Measurements from ENCODE around the gene GBA3.

Gene GBA3

GRCh38 chr4:22736912-22737311 is 44.2 kb downstream of the GBA3 start:
- Histone ChIP-seq H3K9me3 (ENCODE audit: control insufficient read depth in 1 of 2, low read length in 2 of 2) (no peaks in the 10 kb centered on the region), H3K36me3 (ENCODE audit: control insufficient read depth in 1 of 2, insufficient read depth in 2 of 2, low read length in 2 of 2) (no peaks in the 10 kb centered on the region), H3K4me3 (ENCODE audit: low read depth in 1 of 2, low read length in 2 of 2) (no peak overlapping the region), H3K27ac (ENCODE audit: low read length) (no peak overlapping the region), H3K27me3 (ENCODE audit: low read depth, low read length) (no peaks in the 10 kb centered on the region), H3K4me1 (ENCODE audit: control insufficient read depth in 1 of 2, insufficient read depth in 2 of 2, low read length in 2 of 2) (no peaks in the 10 kb centered on the region)

- Histone ChIP-seq H3K27ac (ENCODE audit: low read length) (no peak overlapping the region), H3K4me1 (ENCODE audit: control insufficient read depth in 1 of 2, insufficient read depth in 2 of 2, low read length in 2 of 2) (no peaks in the 10 kb centered on the region), H3K9me3 (ENCODE audit: control insufficient read depth in 1 of 2, low read length in 2 of 2) (no peaks in the 10 kb centered on the region), H3K27me3 (ENCODE audit: low read depth, low read length) (no peaks in the 10 kb centered on the region), H3K36me3 (ENCODE audit: control insufficient read depth in 1 of 2, insufficient read depth in 2 of 2, low read length in 2 of 2) (no peaks in the 10 kb centered on the region), H3K4me3 (ENCODE audit: low read depth in 1 of 2, low read length in 2 of 2) (no peak overlapping the region)
These were observed 47.2 kb downstream of the GBA3 start for GRCh38 chr4:22739968-22740367.

- no peak overlapping the region for H3K4me3 ChIP-seq (ENCODE audit: low read depth in 1 of 2, low read length in 2 of 2)
- H3K27ac ChIP-seq (ENCODE audit: low read length): no peak overlapping the region
- H3K27me3 ChIP-seq (ENCODE audit: low read depth, low read length): no peaks in the 10 kb centered on the region
- no peaks in the 10 kb centered on the region for H3K36me3 ChIP-seq (ENCODE audit: control insufficient read depth in 1 of 2, insufficient read depth in 2 of 2, low read length in 2 of 2)
- no peaks in the 10 kb centered on the region for H3K9me3 ChIP-seq (ENCODE audit: control insufficient read depth in 1 of 2, low read length in 2 of 2)
- H3K4me1 ChIP-seq (ENCODE audit: control insufficient read depth in 1 of 2, insufficient read depth in 2 of 2, low read length in 2 of 2): no peaks in the 10 kb centered on the region
These were observed 49.0 kb downstream of the GBA3 start for GRCh38 chr4:22741744-22742143.

GRCh38 chr4:22743290-22743689 is 50.6 kb downstream of the GBA3 start:
- Histone ChIP-seq H3K27me3 (ENCODE audit: low read depth, low read length) (no peaks in the 10 kb centered on the region), H3K4me3 (ENCODE audit: low read depth in 1 of 2, low read length in 2 of 2) (no peak overlapping the region), H3K4me1 (ENCODE audit: control insufficient read depth in 1 of 2, insufficient read depth in 2 of 2, low read length in 2 of 2) (no peaks in the 10 kb centered on the region), H3K9me3 (ENCODE audit: control insufficient read depth in 1 of 2, low read length in 2 of 2) (no peaks in the 10 kb centered on the region), H3K27ac (ENCODE audit: low read length) (no peak overlapping the region), H3K36me3 (ENCODE audit: control insufficient read depth in 1 of 2, insufficient read depth in 2 of 2, low read length in 2 of 2) (no peaks in the 10 kb centered on the region)

GRCh38 chr4:22744478-22745062 is 51.8 kb downstream of the GBA3 start:
- Histone ChIP-seq H3K4me3 (ENCODE audit: low read depth in 1 of 2, low read length in 2 of 2) (no peak overlapping the region), H3K36me3 (ENCODE audit: control insufficient read depth in 1 of 2, insufficient read depth in 2 of 2, low read length in 2 of 2) (no peaks in the 10 kb centered on the region), H3K9me3 (ENCODE audit: control insufficient read depth in 1 of 2, low read length in 2 of 2) (no peaks in the 10 kb centered on the region), H3K27me3 (ENCODE audit: low read depth, low read length) (no peaks in the 10 kb centered on the region), H3K27ac (ENCODE audit: low read length) (no peak overlapping the region), H3K4me1 (ENCODE audit: control insufficient read depth in 1 of 2, insufficient read depth in 2 of 2, low read length in 2 of 2) (no peaks in the 10 kb centered on the region)

- Histone ChIP-seq H3K9me3 (ENCODE audit: control insufficient read depth in 1 of 2, low read length in 2 of 2) (no peaks in the 10 kb centered on the region), H3K4me1 (ENCODE audit: control insufficient read depth in 1 of 2, insufficient read depth in 2 of 2, low read length in 2 of 2) (no peaks in the 10 kb centered on the region), H3K27me3 (ENCODE audit: low read depth, low read length) (no peaks in the 10 kb centered on the region), H3K4me3 (ENCODE audit: low read depth in 1 of 2, low read length in 2 of 2) (no peak overlapping the region), H3K27ac (ENCODE audit: low read length) (no peak overlapping the region), H3K36me3 (ENCODE audit: control insufficient read depth in 1 of 2, insufficient read depth in 2 of 2, low read length in 2 of 2) (no peaks in the 10 kb centered on the region)
These were observed 52.5 kb downstream of the GBA3 start for GRCh38 chr4:22745234-22745633.

GRCh38 chr4:22754116-22754515 is 61.4 kb downstream of the GBA3 start:
- no peaks in the 10 kb centered on the region for H3K9me3 ChIP-seq (ENCODE audit: control insufficient read depth in 1 of 2, low read length in 2 of 2)
- no peaks in the 10 kb centered on the region for H3K27me3 ChIP-seq (ENCODE audit: low read depth, low read length)
- no peak overlapping the region for H3K27ac ChIP-seq (ENCODE audit: low read length)
- H3K36me3 ChIP-seq (ENCODE audit: control insufficient read depth in 1 of 2, insufficient read depth in 2 of 2, low read length in 2 of 2): no peaks in the 10 kb centered on the region
- H3K4me3 ChIP-seq (ENCODE audit: low read depth in 1 of 2, low read length in 2 of 2): no peak overlapping the region
- no peaks in the 10 kb centered on the region for H3K4me1 ChIP-seq (ENCODE audit: control insufficient read depth in 1 of 2, insufficient read depth in 2 of 2, low read length in 2 of 2)

GRCh38 chr4:22762548-22762947 is 69.8 kb downstream of the GBA3 start:
- no peaks in the 10 kb centered on the region for H3K4me1 ChIP-seq (ENCODE audit: control insufficient read depth in 1 of 2, insufficient read depth in 2 of 2, low read length in 2 of 2)
- H3K9me3 ChIP-seq (ENCODE audit: control insufficient read depth in 1 of 2, low read length in 2 of 2): no peaks in the 10 kb centered on the region
- no peak overlapping the region for H3K4me3 ChIP-seq (ENCODE audit: low read depth in 1 of 2, low read length in 2 of 2)
- H3K27ac ChIP-seq (ENCODE audit: low read length): no peak overlapping the region
- H3K36me3 ChIP-seq (ENCODE audit: control insufficient read depth in 1 of 2, insufficient read depth in 2 of 2, low read length in 2 of 2): no peaks in the 10 kb centered on the region
- no peaks in the 10 kb centered on the region for H3K27me3 ChIP-seq (ENCODE audit: low read depth, low read length)

- H3K4me1 ChIP-seq (ENCODE audit: control insufficient read depth in 1 of 2, insufficient read depth in 2 of 2, low read length in 2 of 2): no peaks in the 10 kb centered on the region
- H3K27ac ChIP-seq (ENCODE audit: low read length): no peak overlapping the region
- no peaks in the 10 kb centered on the region for H3K36me3 ChIP-seq (ENCODE audit: control insufficient read depth in 1 of 2, insufficient read depth in 2 of 2, low read length in 2 of 2)
- H3K27me3 ChIP-seq (ENCODE audit: low read depth, low read length): no peaks in the 10 kb centered on the region
- no peaks in the 10 kb centered on the region for H3K9me3 ChIP-seq (ENCODE audit: control insufficient read depth in 1 of 2, low read length in 2 of 2)
- no peak overlapping the region for H3K4me3 ChIP-seq (ENCODE audit: low read depth in 1 of 2, low read length in 2 of 2)
These were observed 71.4 kb downstream of the GBA3 start for GRCh38 chr4:22764183-22764582.

GRCh38 chr4:22766068-22766467 is 73.3 kb downstream of the GBA3 start:
- Histone ChIP-seq H3K36me3 (ENCODE audit: control insufficient read depth in 1 of 2, insufficient read depth in 2 of 2, low read length in 2 of 2) (no peaks in the 10 kb centered on the region), H3K4me3 (ENCODE audit: low read depth in 1 of 2, low read length in 2 of 2) (no peak overlapping the region), H3K4me1 (ENCODE audit: control insufficient read depth in 1 of 2, insufficient read depth in 2 of 2, low read length in 2 of 2) (no peaks in the 10 kb centered on the region), H3K9me3 (ENCODE audit: control insufficient read depth in 1 of 2, low read length in 2 of 2) (no peaks in the 10 kb centered on the region), H3K27me3 (ENCODE audit: low read depth, low read length) (no peaks in the 10 kb centered on the region), H3K27ac (ENCODE audit: low read length) (no peak overlapping the region)

- Histone ChIP-seq H3K9me3 (ENCODE audit: control insufficient read depth in 1 of 2, low read length in 2 of 2) (no peaks in the 10 kb centered on the region), H3K27me3 (ENCODE audit: low read depth, low read length) (no peaks in the 10 kb centered on the region), H3K27ac (ENCODE audit: low read length) (no peak overlapping the region), H3K4me3 (ENCODE audit: low read depth in 1 of 2, low read length in 2 of 2) (no peak overlapping the region), H3K4me1 (ENCODE audit: control insufficient read depth in 1 of 2, insufficient read depth in 2 of 2, low read length in 2 of 2) (no peaks in the 10 kb centered on the region), H3K36me3 (ENCODE audit: control insufficient read depth in 1 of 2, insufficient read depth in 2 of 2, low read length in 2 of 2) (no peaks in the 10 kb centered on the region)
These were observed 85.9 kb downstream of the GBA3 start for GRCh38 chr4:22778547-22779163.

- H3K27ac ChIP-seq (ENCODE audit: low read length): no peak overlapping the region
- no peak overlapping the region for H3K4me3 ChIP-seq (ENCODE audit: low read depth in 1 of 2, low read length in 2 of 2)
- H3K4me1 ChIP-seq (ENCODE audit: control insufficient read depth in 1 of 2, insufficient read depth in 2 of 2, low read length in 2 of 2): no peaks in the 10 kb centered on the region
- H3K9me3 ChIP-seq (ENCODE audit: control insufficient read depth in 1 of 2, low read length in 2 of 2): no peaks in the 10 kb centered on the region
- H3K36me3 ChIP-seq (ENCODE audit: control insufficient read depth in 1 of 2, insufficient read depth in 2 of 2, low read length in 2 of 2): no peaks in the 10 kb centered on the region
- no peaks in the 10 kb centered on the region for H3K27me3 ChIP-seq (ENCODE audit: low read depth, low read length)
These were observed 87.6 kb downstream of the GBA3 start for GRCh38 chr4:22780317-22780716.

Measured in muscle layer of duodenum (tissue), 2 donors.